Measurements from ENCODE around the gene GREM2.

GRCh38 chr1:240613356-240614142, 1.6 kb upstream of the GREM2 start:
- TF ChIP-seq, protein P1, sequence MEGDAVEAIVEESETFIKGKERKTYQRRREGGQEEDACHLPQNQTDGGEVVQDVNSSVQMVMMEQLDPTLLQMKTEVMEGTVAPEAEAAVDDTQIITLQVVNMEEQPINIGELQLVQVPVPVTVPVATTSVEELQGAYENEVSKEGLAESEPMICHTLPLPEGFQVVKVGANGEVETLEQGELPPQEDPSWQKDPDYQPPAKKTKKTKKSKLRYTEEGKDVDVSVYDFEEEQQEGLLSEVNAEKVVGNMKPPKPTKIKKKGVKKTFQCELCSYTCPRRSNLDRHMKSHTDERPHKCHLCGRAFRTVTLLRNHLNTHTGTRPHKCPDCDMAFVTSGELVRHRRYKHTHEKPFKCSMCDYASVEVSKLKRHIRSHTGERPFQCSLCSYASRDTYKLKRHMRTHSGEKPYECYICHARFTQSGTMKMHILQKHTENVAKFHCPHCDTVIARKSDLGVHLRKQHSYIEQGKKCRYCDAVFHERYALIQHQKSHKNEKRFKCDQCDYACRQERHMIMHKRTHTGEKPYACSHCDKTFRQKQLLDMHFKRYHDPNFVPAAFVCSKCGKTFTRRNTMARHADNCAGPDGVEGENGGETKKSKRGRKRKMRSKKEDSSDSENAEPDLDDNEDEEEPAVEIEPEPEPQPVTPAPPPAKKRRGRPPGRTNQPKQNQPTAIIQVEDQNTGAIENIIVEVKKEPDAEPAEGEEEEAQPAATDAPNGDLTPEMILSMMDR (IDR thresholded peaks at IDR 0.05): no peak
- no peak for TF ChIP-seq POLR2A (IDR thresholded peaks at IDR 0.05)
